ENCODE measurements around the gene ATP6V1D. TPM values are rescaled to one million over a fixed set of nuclear protein-coding genes. Genes with fewer than 3 reads are reported as not detected.

ATP6V1D gene
- total RNA-seq, 1 donor from 2014 or later = 52.8 TPM

- no peak overlapping the region for H3K27ac Mint-ChIP-seq
- no peak for TF ChIP-seq CTCF (conservative IDR thresholded peaks at IDR 0.05)
These were observed 36.9 kb upstream of the ATP6V1D start for GRCh38 chr14:67396381-67396970.

GRCh38 chr14:67395876-67396189 is 36.2 kb upstream of the ATP6V1D start:
- H3K4me3 Mint-ChIP-seq = no peak overlapping the region
- no peaks in the 10 kb centered on the region for H3K9me3 Mint-ChIP-seq
- peaks cover 15% of the 10 kb centered on the region for H3K4me1 Mint-ChIP-seq (ENCODE audit: unreplicated experiment)
- no peak for TF ChIP-seq CTCF (conservative IDR thresholded peaks at IDR 0.05)
- H3K27ac Mint-ChIP-seq = no peak overlapping the region
- DNase-seq (ENCODE audit: extremely low spot score, unreplicated experiment) = no peak
- no peaks in the 10 kb centered on the region for H3K36me3 Mint-ChIP-seq
- peaks cover 4% of the 10 kb centered on the region for H3K27me3 Mint-ChIP-seq

More at GRCh38 chr14:67396381-67396970, 36.9 kb upstream of the ATP6V1D start:
- Mint-ChIP-seq H3K36me3 (no peaks in the 10 kb centered on the region), H3K4me3 (no peak overlapping the region), H3K27me3 (peaks cover 4% of the 10 kb centered on the region), H3K9me3 (no peaks in the 10 kb centered on the region), H3K4me1 (ENCODE audit: unreplicated experiment) (peaks cover 15% of the 10 kb centered on the region)
- no peak for DNase-seq (ENCODE audit: extremely low spot score, unreplicated experiment)

- Mint-ChIP-seq H3K9me3 (no peaks in the 10 kb centered on the region), H3K27me3 (peaks cover 4% of the 10 kb centered on the region), H3K4me1 (ENCODE audit: unreplicated experiment) (peaks cover 15% of the 10 kb centered on the region), H3K36me3 (no peaks in the 10 kb centered on the region), H3K27ac (no peak overlapping the region), H3K4me3 (no peak overlapping the region)
- no peak for TF ChIP-seq CTCF (conservative IDR thresholded peaks at IDR 0.05)
- no peak for DNase-seq (ENCODE audit: extremely low spot score, unreplicated experiment)
These were observed 35.7 kb upstream of the ATP6V1D start for GRCh38 chr14:67395086-67395875.

- no peak for DNase-seq (ENCODE audit: extremely low spot score, unreplicated experiment)
- H3K27ac Mint-ChIP-seq = peak overlapping the region; percentile 61
- H3K36me3 Mint-ChIP-seq = no peaks in the 10 kb centered on the region
- H3K27me3 Mint-ChIP-seq = no peaks in the 10 kb centered on the region
- H3K9me3 Mint-ChIP-seq = no peaks in the 10 kb centered on the region
- H3K4me1 Mint-ChIP-seq (ENCODE audit: unreplicated experiment) = peaks cover 15% of the 10 kb centered on the region
- no peak overlapping the region for H3K4me3 Mint-ChIP-seq
- no peak for TF ChIP-seq CTCF (conservative IDR thresholded peaks at IDR 0.05)
These were observed 34.1 kb upstream of the ATP6V1D start for GRCh38 chr14:67393689-67394088.

- no peak for TF ChIP-seq CTCF (conservative IDR thresholded peaks at IDR 0.05)
- H3K27me3 Mint-ChIP-seq = no peaks in the 10 kb centered on the region
- no peak overlapping the region for H3K27ac Mint-ChIP-seq
- no peak for DNase-seq (ENCODE audit: extremely low spot score, unreplicated experiment)
- peaks cover 15% of the 10 kb centered on the region for H3K4me1 Mint-ChIP-seq (ENCODE audit: unreplicated experiment)
- no peaks in the 10 kb centered on the region for H3K9me3 Mint-ChIP-seq
- no peaks in the 10 kb centered on the region for H3K36me3 Mint-ChIP-seq
- H3K4me3 Mint-ChIP-seq = no peak overlapping the region
These were observed 33.2 kb upstream of the ATP6V1D start for GRCh38 chr14:67392800-67393199.
